GM18499 (cell line): Measurements from ENCODE around the gene NUP54.

Source experiments
- ATAC-seq: cut with Tn5 transposase; IDR thresholded peaks from one replicate; pipeline ENCODE4 v1.9.1; 2021; ENCODE audit warnings: moderate number of reproducible peaks; ENCODE audit not compliant: insufficient read depth, unreplicated experiment

Gene NUP54

GRCh38 chr4:76074993-76075600 lies 73.1 kb downstream of the NUP54 start:
- ATAC-seq: no peak

DNA sequence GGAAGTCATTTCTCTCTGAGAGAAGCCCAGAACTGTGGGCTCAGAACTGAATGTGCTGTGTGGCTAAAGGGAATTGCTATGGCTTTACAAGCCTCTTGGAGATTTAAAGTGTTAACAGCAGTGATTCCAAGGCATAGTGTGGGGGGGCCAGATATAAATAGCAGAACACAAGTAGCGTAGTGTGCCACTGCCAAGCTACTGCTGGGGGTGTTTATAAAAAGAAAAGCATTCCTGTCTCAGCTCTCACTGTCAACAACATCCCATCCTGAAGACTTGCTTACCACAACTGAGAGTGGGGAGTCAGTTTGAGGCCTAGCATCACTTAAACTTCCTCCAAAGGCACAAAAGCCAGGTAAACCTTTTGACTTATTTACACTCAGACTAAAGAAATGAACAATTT lies 73.7 kb downstream of the NUP54 start, which contains the start of gene ART3:
Gene ART3, plus strand, starts transcription at position 242 of the 400 bp plus-strand sequence. CDS start 1,181 bp downstream, outside the sequence.
- ATAC-seq: no peak

GRCh38 chr4:76072760-76073159 lies 75.4 kb downstream of the NUP54 start:
- ATAC-seq: no peak

DNA sequence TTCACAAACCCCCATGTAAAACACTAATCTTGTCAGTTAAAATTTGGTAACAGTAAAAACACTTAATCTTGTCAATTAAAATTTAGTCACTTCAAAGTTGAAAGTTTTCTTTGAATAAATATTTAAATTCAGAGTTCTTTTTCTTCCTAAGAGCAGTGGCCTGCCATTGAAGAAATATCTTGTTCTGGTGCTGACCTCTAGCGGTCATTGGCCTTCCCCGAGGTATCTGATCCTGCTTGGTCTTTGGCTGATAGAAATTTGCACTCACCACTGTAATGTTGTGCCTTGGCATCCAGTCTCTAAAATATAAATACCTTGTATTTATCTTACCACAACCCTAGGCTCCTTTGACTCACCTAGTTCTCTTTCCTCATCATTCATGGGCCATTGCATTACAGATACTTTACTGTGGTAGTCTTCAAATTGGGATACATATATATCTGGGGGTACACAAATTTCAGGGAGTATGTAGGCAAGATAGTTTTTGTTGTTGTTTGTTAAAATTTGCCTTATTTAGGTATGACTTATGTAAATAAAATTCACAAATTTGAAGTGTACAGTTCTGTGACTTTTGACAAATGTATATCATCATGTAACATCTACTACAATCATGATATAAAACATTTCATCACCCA lies 80.4 kb downstream of the NUP54 start:
- no peak for ATAC-seq

DNA sequence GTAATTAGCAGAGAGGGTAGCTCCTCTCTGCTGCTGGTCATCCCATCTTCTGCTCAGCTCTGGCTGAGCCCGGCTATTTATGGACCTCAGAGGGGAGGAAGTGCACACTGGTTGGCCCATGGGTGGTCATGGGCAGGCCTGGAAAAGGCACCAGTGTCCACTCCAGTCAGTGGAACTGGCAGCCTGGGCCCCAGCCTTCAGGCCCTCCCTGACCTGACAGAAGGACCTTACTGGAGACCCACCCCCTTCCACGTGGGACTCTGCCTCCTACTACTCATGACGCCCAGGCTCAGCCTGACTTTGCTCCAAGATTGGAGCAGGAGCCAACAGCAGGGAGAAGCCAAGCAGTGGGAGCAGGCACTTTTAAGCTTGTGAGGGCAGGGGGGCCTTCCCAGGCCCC lies 81.7 kb downstream of the NUP54 start:
- no peak for ATAC-seq
